Tibial nerve (tissue), 4 donors: ENCODE results near the gene SLC10A7. TPM values are rescaled to one million over a fixed set of nuclear protein-coding genes. Genes with fewer than 3 reads are reported as not detected.

Source experiments
- DNase-seq, 2 donors: peaks; one replicate each; pipeline ENCODE4 v3.0.0-alpha.2; 2019; ENCODE audit warnings: low spot score in 2 of 2
- H3K27ac ChIP-seq, 4 donors: fragments of 200-600 bp; sonication (generic) in 3 of 4; one replicate each; pipeline ENCODE4 v1.5.1; 2017 to 2019; ENCODE audit warnings: mild to moderate bottlenecking in 1 of 4
- H3K27me3 ChIP-seq, 2 donors: fragments of 200-600 bp; sonication (generic) in 1 of 2; one replicate each; pipeline versions ENCODE4 v1.5.1 to v1.6.0; 2017 to 2019
- H3K36me3 ChIP-seq, 3 donors: fragments of 200-600 bp; sonication (generic); one replicate each; pipeline ENCODE4 v1.5.1; 2018 to 2019
- H3K4me1 ChIP-seq, 4 donors: fragments of 200-600 bp; sonication (generic) in 3 of 4; one replicate each; pipeline ENCODE4 v1.5.1; 2017 to 2019
- H3K4me3 ChIP-seq, 4 donors: fragments of 200-600 bp; sonication (generic) in 3 of 4; one replicate each; pipeline ENCODE4 v1.5.1; 2017 to 2019; ENCODE audit warnings: mild to moderate bottlenecking in 1 of 4, moderate library complexity in 1 of 4
- H3K9me3 ChIP-seq, 4 donors: fragments of 200-600 bp; sonication (generic) in 3 of 4; one replicate each; pipeline ENCODE4 v1.5.1; 2017 to 2019
- CTCF ChIP-seq, 5 experiments: fragments of 200-600 bp in 3 of 5; fragments of 450-650 bp in 2 of 5; sonication (generic) in 3 of 5; IDR thresholded peaks; one replicate each; pipeline ENCODE4 v1.5.1; 2016 to 2019; ENCODE audit warnings: antibody characterized with exemption in 5 of 5, mild to moderate bottlenecking in 3 of 5, moderate library complexity in 2 of 5
- EP300 ChIP-seq, 2 donors: sonication (generic); formaldehyde crosslinking; IDR thresholded peaks; one replicate each; pipeline ENCODE4 v1.6.1; 2017; ENCODE audit warnings: antibody characterized with exemption in 2 of 2, mild to moderate bottlenecking in 1 of 2
- POLR2A ChIP-seq, 2 donors: fragments of 450-650 bp; IDR thresholded peaks; one replicate each; pipeline ENCODE4 v1.6.1; 2017; ENCODE audit warnings: antibody characterized with exemption in 2 of 2, mild to moderate bottlenecking in 2 of 2, moderate library complexity in 2 of 2
- WGBS, 2 donors: methylation state at CpG; one replicate each; pipeline ENCODE4 v1.1.5; 2018; 5-methylcytosine and 5-hydroxymethylcytosine counted together
- total RNA-seq, 4 donors: library from RNA; depleted of rRNA; stranded (reverse); fragments of >200 nt; gene quantifications; one replicate each; pipeline ENCODE4 v1.1.0, GENCODE V29; 2016

Gene SLC10A7
- total RNA-seq, 4 donors from 2014 or later, result 9.8 to 13.8 (median 11.9) TPM

DNA sequence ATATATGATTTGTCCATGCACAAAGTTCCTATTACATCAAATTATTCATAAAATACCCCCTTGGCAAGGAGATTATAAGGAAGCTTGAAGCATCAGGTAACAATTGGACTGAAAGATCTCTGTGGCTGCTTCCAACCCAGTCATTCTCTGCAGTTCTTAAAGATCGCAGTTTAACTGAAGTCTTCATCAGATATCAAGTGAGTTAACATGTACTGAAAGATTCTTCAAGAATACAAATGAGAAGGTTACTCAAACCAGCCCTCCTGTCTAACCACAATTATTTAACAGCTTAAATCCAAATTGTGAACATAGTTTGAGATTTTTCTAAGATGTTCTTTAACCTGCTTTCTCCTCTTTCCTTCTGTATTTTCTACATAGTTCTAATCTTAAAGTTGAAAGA lies 56.1 kb downstream of the SLC10A7 start:
- Histone ChIP-seq H3K4me3 (no peak overlapping the region), H3K9me3 (no peaks in the 10 kb centered on the region), H3K27me3 (no peaks in the 10 kb centered on the region), H3K27ac (no peak overlapping the region), H3K4me1 (peaks cover 0 to 3% (median 0%) of the 10 kb centered on the region in 4 donors), H3K36me3 (no peaks in the 10 kb centered on the region)
- DNase-seq, result no peak
- WGBS, 2 donors, result 76 to 85% methylated on average over 1 of the region's 1 CpG
- TF ChIP-seq EP300 (IDR thresholded peaks at IDR 0.05) (no peak), CTCF (IDR thresholded peaks at IDR 0.05) (no peak), POLR2A (IDR thresholded peaks at IDR 0.05) (no peak)

GRCh38 chr4:146462251-146462650 lies 59.5 kb downstream of the SLC10A7 start:
- Histone ChIP-seq H3K27ac (no peak overlapping the region), H3K4me3 (no peak overlapping the region), H3K9me3 (no peaks in the 10 kb centered on the region), H3K36me3 (no peaks in the 10 kb centered on the region), H3K27me3 (no peaks in the 10 kb centered on the region), H3K4me1 (peaks cover 0 to 3% (median 0%) of the 10 kb centered on the region in 4 donors)
- TF ChIP-seq POLR2A (IDR thresholded peaks at IDR 0.05) (no peak), EP300 (IDR thresholded peaks at IDR 0.05) (no peak), CTCF (IDR thresholded peaks at IDR 0.05) (no peak)
- DNase-seq, result no peak

- H3K27me3 ChIP-seq, result no peaks in the 10 kb centered on the region
- TF ChIP-seq POLR2A (IDR thresholded peaks at IDR 0.05) (no peak), EP300 (IDR thresholded peaks at IDR 0.05) (no peak), CTCF (IDR thresholded peaks at IDR 0.05) (no peak)
- H3K4me3 ChIP-seq, result no peak overlapping the region
- no peak overlapping the region for H3K27ac ChIP-seq
- no peaks in the 10 kb centered on the region for H3K9me3 ChIP-seq
- WGBS, 2 donors, result 43 to 45% methylated on average over 1 of the region's 1 CpG
- H3K4me1 ChIP-seq, result no peaks in the 10 kb centered on the region
- no peaks in the 10 kb centered on the region for H3K36me3 ChIP-seq
- DNase-seq, result no peak
Observed at GRCh38 chr4:146458594-146458993, 63.1 kb downstream of the SLC10A7 start.

GRCh38 chr4:146456681-146457080 lies 65.1 kb downstream of the SLC10A7 start:
- WGBS, 2 donors, result 97 to 100% methylated on average over 2 of the region's 2 CpGs
- no peak for TF ChIP-seq POLR2A (IDR thresholded peaks at IDR 0.05)

DNA sequence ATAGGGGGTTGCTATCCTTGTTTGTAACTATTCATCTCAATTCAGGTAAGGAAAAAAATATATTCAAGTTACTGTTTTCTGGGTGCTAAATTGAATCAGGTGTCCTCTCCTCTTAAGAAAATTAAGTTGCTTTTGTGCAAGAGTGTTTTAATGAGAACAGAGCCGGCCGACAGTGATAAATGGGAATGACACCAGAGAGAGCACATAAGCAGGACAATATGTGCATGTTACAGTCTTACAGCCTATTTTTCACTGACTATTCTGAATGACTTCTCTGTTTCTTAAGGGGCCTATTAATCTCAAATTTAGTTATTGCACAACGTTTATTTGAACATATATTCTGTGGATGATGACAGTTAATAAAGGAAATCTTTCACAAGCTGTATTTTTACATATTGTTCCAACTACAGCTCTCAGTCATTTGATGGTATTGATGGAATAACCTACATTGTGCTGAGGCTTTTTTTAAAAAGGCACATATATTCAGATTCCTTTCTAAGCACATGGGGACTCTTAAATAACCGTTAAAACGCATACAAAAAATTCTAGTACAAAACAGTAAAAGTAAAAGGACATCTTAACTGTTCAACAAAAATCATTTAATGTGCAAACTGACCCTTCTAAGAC lies 68.4 kb downstream of the SLC10A7 start:
- TF ChIP-seq CTCF (IDR thresholded peaks at IDR 0.05), result no peak
- no peak for TF ChIP-seq EP300 (IDR thresholded peaks at IDR 0.05)
- TF ChIP-seq POLR2A (IDR thresholded peaks at IDR 0.05), result no peak
- DNase-seq, result no peak
- 45 to 48% methylated on average over 5 of the region's 5 CpGs for WGBS, 2 donors
- Histone ChIP-seq H3K27ac (no peak overlapping the region), H3K4me3 (no peak overlapping the region), H3K36me3 (no peaks in the 10 kb centered on the region), H3K9me3 (no peaks in the 10 kb centered on the region), H3K27me3 (no peaks in the 10 kb centered on the region), H3K4me1 (no peaks in the 10 kb centered on the region)

More at GRCh38 chr4:146456681-146457080, 65.1 kb downstream of the SLC10A7 start:
- H3K4me1 ChIP-seq, result no peaks in the 10 kb centered on the region
- no peaks in the 10 kb centered on the region for H3K27me3 ChIP-seq
- no peaks in the 10 kb centered on the region for H3K9me3 ChIP-seq
- H3K36me3 ChIP-seq, result no peaks in the 10 kb centered on the region
- DNase-seq, result no peak
- no peak overlapping the region for H3K27ac ChIP-seq
- no peak overlapping the region for H3K4me3 ChIP-seq

DNA sequence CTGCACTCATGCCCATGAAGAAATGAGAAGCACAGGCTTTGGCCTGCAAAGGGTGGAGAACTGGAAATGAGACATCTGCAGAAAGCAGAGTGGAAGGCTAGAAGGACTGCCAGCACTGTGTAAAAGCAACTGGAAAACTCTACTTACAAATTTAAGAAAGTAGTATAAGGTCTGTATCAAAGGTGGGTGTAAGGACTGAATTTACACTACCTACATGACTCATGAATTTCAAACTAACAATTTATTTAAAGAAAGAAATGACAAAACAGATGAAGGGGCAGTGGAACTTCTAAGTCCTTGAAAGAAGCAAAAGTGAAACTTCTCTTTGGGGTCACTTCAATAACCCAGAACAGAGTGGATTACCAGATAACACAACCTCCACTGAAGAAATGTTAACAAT lies 71.2 kb downstream of the SLC10A7 start:
- Histone ChIP-seq H3K9me3 (peaks cover 0 to 1% (median 0%) of the 10 kb centered on the region in 4 donors), H3K4me3 (no peak overlapping the region), H3K27me3 (no peaks in the 10 kb centered on the region), H3K36me3 (peaks cover 0 to 4% (median 0%) of the 10 kb centered on the region in 3 donors), H3K4me1 (no peaks in the 10 kb centered on the region), H3K27ac (no peak overlapping the region)
- TF ChIP-seq POLR2A (IDR thresholded peaks at IDR 0.05), result no peak
- TF ChIP-seq EP300 (IDR thresholded peaks at IDR 0.05), result no peak
- no peak for TF ChIP-seq CTCF (IDR thresholded peaks at IDR 0.05)
- DNase-seq, result no peak
